MM.1S (cell line): ENCODE measurements around the gene FSD1.

Source experiments
- CTCF ChIP-seq: fragments of 300-600 bp; sonication (generic); IDR thresholded peaks from 2 replicates; pipeline ENCODE4 v1.5.1; 2016; ENCODE audit warnings: antibody characterized with exemption, low read length, mixed read lengths
- EZH2 ChIP-seq: fragments of 300-600 bp; sonication (generic); optimal IDR thresholded peaks from 2 replicates; pipeline ENCODE3; 2017; ENCODE audit warnings: low read depth, mild to moderate bottlenecking, antibody characterized with exemption, low read length, mixed read lengths
- EZH2phosphoT487 ChIP-seq: fragments of 300-600 bp; sonication (generic); IDR thresholded peaks from 2 replicates; pipeline ENCODE4 v1.6.1; 2018; ENCODE audit warnings: antibody characterized with exemption, low read length

GRCh38 chr19:4292515-4292914 is 11.9 kb upstream of the FSD1 start:
- TF ChIP-seq CTCF (no peak), EZH2phosphoT487 (no peak), EZH2 (no peak)
